Measurements from ENCODE around the gene ZIC4. TPM values are rescaled to one million over a fixed set of nuclear protein-coding genes. Genes with fewer than 3 reads are reported as not detected.

Gene ZIC4
- polyA plus RNA-seq, 3 donors = not detected

DNA sequence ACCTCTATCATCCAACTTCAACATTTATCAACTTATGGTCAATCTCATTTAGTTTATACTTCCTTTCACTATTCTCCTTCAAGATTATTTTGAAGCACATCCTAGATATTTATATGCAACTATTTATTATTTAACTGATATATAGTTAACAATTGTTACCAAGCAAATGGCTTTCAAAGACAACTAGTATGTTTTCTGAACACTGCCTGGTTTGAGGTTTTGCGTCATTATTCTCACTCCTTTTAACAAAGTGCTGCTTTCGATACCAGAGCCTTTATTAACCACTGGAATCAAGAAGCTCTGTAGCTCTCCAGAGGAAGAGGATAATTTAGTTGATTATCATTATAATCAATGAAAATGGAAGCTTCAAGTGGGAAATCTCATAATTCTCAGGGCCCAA lies 22.4 kb upstream of the ZIC4 start:
- Histone ChIP-seq H2AFZ (ENCODE audit: insufficient read depth, low read depth, low read length, poor library complexity, severe bottlenecking) (no peak overlapping the region), H3K27ac (ENCODE audit: low read depth in 1 of 2, low read length in 2 of 2) (no peak overlapping the region), H3K4me3 (replicated peaks in 1 of 3; ENCODE audit: low read depth in 2 of 3, low read length in 3 of 3) (no peak overlapping the region), H3K4me2 (replicated peaks; ENCODE audit: extremely low read depth, low read length, poor library complexity, severe bottlenecking) (no peak overlapping the region), H4K20me1 (ENCODE audit: insufficient read depth, low read length) (no peaks in the 10 kb centered on the region), H3K9ac (ENCODE audit: insufficient read depth, low read length, poor library complexity, severe bottlenecking) (no peak overlapping the region), H3K36me3 (replicated peaks in 1 of 2; ENCODE audit: control insufficient read depth in 1 of 2, insufficient read depth in 2 of 2, low read length in 2 of 2) (no peaks in the 10 kb centered on the region), H3K79me2 (ENCODE audit: insufficient read depth, low read length) (no peaks in the 10 kb centered on the region), H3K4me1 (ENCODE audit: control insufficient read depth in 1 of 2, insufficient read depth in 2 of 2, low read length in 2 of 2) (no peaks in the 10 kb centered on the region), H3K9me3 (replicated peaks in 1 of 2; ENCODE audit: control insufficient read depth in 1 of 2, insufficient read depth in 1 of 2, low read length in 2 of 2) (peaks cover 10 to 15% of the 10 kb centered on the region in 2 donors), H3K27me3 (ENCODE audit: control insufficient read depth in 2 of 2, insufficient read depth in 2 of 2, low read length in 2 of 2) (peaks cover 17 to 50% of the 10 kb centered on the region in 2 donors)
- intact Hi-C loops (cut with micrococcal nuclease) = no loop called here
- DNase-seq = no peak
- Mint-ChIP-seq H3K27ac (no peak overlapping the region), H3K9me3 (peaks cover 2 to 8% (median 6%) of the 10 kb centered on the region in 7 donors), H3K36me3 (peaks cover under 1% of the 10 kb centered on the region in 2 donors), H3K4me1 (no peaks in the 10 kb centered on the region), H3K4me3 (no peak overlapping the region), H3K27me3 (ENCODE audit: low read depth in 3 of 3) (peaks cover 21 to 33% (median 26%) of the 10 kb centered on the region in 3 donors)
- no CpG with 5 or more reads among the region's 2 CpGs for WGBS (ENCODE audit: insufficient coverage)
- TF ChIP-seq, protein P1, sequence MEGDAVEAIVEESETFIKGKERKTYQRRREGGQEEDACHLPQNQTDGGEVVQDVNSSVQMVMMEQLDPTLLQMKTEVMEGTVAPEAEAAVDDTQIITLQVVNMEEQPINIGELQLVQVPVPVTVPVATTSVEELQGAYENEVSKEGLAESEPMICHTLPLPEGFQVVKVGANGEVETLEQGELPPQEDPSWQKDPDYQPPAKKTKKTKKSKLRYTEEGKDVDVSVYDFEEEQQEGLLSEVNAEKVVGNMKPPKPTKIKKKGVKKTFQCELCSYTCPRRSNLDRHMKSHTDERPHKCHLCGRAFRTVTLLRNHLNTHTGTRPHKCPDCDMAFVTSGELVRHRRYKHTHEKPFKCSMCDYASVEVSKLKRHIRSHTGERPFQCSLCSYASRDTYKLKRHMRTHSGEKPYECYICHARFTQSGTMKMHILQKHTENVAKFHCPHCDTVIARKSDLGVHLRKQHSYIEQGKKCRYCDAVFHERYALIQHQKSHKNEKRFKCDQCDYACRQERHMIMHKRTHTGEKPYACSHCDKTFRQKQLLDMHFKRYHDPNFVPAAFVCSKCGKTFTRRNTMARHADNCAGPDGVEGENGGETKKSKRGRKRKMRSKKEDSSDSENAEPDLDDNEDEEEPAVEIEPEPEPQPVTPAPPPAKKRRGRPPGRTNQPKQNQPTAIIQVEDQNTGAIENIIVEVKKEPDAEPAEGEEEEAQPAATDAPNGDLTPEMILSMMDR (IDR thresholded peaks at IDR 0.05) = no peak

- Histone ChIP-seq H4K20me1 (ENCODE audit: insufficient read depth, low read length) (no peaks in the 10 kb centered on the region), H2AFZ (ENCODE audit: insufficient read depth, low read depth, low read length, poor library complexity, severe bottlenecking) (no peak overlapping the region), H3K4me1 (ENCODE audit: control insufficient read depth in 1 of 2, insufficient read depth in 2 of 2, low read length in 2 of 2) (no peaks in the 10 kb centered on the region), H3K79me2 (ENCODE audit: insufficient read depth, low read length) (no peaks in the 10 kb centered on the region), H3K4me2 (replicated peaks; ENCODE audit: extremely low read depth, low read length, poor library complexity, severe bottlenecking) (no peak overlapping the region), H3K4me3 (replicated peaks in 1 of 3; ENCODE audit: low read depth in 2 of 3, low read length in 3 of 3) (no peak overlapping the region), H3K27ac (ENCODE audit: low read depth in 1 of 2, low read length in 2 of 2) (no peak overlapping the region), H3K9ac (ENCODE audit: insufficient read depth, low read length, poor library complexity, severe bottlenecking) (no peak overlapping the region), H3K36me3 (replicated peaks in 1 of 2; ENCODE audit: control insufficient read depth in 1 of 2, insufficient read depth in 2 of 2, low read length in 2 of 2) (no peaks in the 10 kb centered on the region), H3K27me3 (ENCODE audit: control insufficient read depth in 2 of 2, insufficient read depth in 2 of 2, low read length in 2 of 2) (peaks cover 22 to 54% of the 10 kb centered on the region in 2 donors), H3K9me3 (replicated peaks in 1 of 2; ENCODE audit: control insufficient read depth in 1 of 2, insufficient read depth in 1 of 2, low read length in 2 of 2) (peaks cover 12 to 20% of the 10 kb centered on the region in 2 donors)
- TF ChIP-seq, protein P1 (IDR thresholded peaks at IDR 0.05) = no peak
- no CpG with 5 or more reads among the region's 1 CpG for WGBS (ENCODE audit: insufficient coverage)
- H3K4me3 Mint-ChIP-seq = no peak overlapping the region
- intact Hi-C loops (cut with micrococcal nuclease) = no loop called here
- H3K9me3 Mint-ChIP-seq = peaks cover 3 to 13% (median 10%) of the 10 kb centered on the region in 7 donors
- no peak for DNase-seq
- no peak overlapping the region for H3K27ac Mint-ChIP-seq
- H3K4me1 Mint-ChIP-seq = no peaks in the 10 kb centered on the region
- peaks cover 25 to 37% (median 30%) of the 10 kb centered on the region in 3 donors for H3K27me3 Mint-ChIP-seq (ENCODE audit: low read depth in 3 of 3)
- H3K36me3 Mint-ChIP-seq = peaks cover 2 to 4% of the 10 kb centered on the region in 2 donors
These were observed 22.0 kb upstream of the ZIC4 start for GRCh38 chr3:147428326-147428725.

Measured in CD14-positive monocyte (primary cell).